Measurements from ENCODE around the gene OSCP1. TPM values are rescaled to one million over a fixed set of nuclear protein-coding genes. Genes with fewer than 3 reads are reported as not detected.

OSCP1 gene
- total RNA-seq, 1 experiment from 2014 or later = 5.5 TPM

DNA sequence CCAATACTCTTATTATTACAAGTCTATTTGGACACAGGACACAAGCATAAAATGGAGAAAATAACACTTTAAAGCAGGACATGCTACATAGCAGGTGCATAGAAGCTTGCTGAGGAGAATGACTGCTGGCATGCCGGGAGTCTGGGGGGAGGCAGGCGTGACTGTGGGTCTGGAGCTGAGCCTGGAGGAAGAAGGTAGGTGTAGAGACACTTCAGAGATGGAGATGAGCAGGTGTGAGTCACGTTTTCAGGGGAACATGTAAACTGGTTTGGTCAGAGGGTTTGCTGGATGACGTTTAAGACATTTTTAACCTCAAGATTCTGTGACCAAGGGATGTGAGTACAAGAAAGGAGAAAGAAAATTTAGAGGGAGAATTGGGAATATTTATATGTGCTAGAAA lies 24.5 kb downstream of the OSCP1 start:
- ChIA-PET CTCF (no interaction called here), POLR2A (no interaction called here)
- BruUV-seq (replicated peaks) = no TSS peak
- Histone ChIP-seq H3K4me3 (ENCODE audit: low read depth in 2 of 2, low read length in 2 of 2) (no peak overlapping the region), H3K9me3 (ENCODE audit: control insufficient read depth, insufficient read depth, low read depth, low read length) (no peaks in the 10 kb centered on the region), H3K27me3 (ENCODE audit: control insufficient read depth, insufficient read depth, low read length) (no peaks in the 10 kb centered on the region), H3K36me3 (ENCODE audit: control insufficient read depth, insufficient read depth, low read length) (no peaks in the 10 kb centered on the region), H3K4me1 (ENCODE audit: control insufficient read depth, insufficient read depth, low read length) (no peaks in the 10 kb centered on the region), H3K27ac (ENCODE audit: low read length) (no peak overlapping the region)
- no peak for TF ChIP-seq TCF7L2 (IDR thresholded peaks at IDR 0.05; ENCODE audit: low read depth, low read length)
- TF ChIP-seq, protein P1, sequence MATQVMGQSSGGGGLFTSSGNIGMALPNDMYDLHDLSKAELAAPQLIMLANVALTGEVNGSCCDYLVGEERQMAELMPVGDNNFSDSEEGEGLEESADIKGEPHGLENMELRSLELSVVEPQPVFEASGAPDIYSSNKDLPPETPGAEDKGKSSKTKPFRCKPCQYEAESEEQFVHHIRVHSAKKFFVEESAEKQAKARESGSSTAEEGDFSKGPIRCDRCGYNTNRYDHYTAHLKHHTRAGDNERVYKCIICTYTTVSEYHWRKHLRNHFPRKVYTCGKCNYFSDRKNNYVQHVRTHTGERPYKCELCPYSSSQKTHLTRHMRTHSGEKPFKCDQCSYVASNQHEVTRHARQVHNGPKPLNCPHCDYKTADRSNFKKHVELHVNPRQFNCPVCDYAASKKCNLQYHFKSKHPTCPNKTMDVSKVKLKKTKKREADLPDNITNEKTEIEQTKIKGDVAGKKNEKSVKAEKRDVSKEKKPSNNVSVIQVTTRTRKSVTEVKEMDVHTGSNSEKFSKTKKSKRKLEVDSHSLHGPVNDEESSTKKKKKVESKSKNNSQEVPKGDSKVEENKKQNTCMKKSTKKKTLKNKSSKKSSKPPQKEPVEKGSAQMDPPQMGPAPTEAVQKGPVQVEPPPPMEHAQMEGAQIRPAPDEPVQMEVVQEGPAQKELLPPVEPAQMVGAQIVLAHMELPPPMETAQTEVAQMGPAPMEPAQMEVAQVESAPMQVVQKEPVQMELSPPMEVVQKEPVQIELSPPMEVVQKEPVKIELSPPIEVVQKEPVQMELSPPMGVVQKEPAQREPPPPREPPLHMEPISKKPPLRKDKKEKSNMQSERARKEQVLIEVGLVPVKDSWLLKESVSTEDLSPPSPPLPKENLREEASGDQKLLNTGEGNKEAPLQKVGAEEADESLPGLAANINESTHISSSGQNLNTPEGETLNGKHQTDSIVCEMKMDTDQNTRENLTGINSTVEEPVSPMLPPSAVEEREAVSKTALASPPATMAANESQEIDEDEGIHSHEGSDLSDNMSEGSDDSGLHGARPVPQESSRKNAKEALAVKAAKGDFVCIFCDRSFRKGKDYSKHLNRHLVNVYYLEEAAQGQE (IDR thresholded peaks at IDR 0.05; ENCODE audit: insufficient read depth in 1 of 2, low read depth in 2 of 2, low read length in 1 of 2) = no peak
- TF ChIP-seq POLR2AphosphoS5 (IDR thresholded peaks at IDR 0.05; ENCODE audit: low read depth, low read length) = no peak
- no peak for TF ChIP-seq SIN3A (IDR thresholded peaks at IDR 0.05; ENCODE audit: borderline replicate concordance, insufficient read depth, low read depth, low read length)
- TF ChIP-seq, protein P2, sequence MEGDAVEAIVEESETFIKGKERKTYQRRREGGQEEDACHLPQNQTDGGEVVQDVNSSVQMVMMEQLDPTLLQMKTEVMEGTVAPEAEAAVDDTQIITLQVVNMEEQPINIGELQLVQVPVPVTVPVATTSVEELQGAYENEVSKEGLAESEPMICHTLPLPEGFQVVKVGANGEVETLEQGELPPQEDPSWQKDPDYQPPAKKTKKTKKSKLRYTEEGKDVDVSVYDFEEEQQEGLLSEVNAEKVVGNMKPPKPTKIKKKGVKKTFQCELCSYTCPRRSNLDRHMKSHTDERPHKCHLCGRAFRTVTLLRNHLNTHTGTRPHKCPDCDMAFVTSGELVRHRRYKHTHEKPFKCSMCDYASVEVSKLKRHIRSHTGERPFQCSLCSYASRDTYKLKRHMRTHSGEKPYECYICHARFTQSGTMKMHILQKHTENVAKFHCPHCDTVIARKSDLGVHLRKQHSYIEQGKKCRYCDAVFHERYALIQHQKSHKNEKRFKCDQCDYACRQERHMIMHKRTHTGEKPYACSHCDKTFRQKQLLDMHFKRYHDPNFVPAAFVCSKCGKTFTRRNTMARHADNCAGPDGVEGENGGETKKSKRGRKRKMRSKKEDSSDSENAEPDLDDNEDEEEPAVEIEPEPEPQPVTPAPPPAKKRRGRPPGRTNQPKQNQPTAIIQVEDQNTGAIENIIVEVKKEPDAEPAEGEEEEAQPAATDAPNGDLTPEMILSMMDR (IDR thresholded peaks at IDR 0.05) = no peak
- intact Hi-C loops (cut with micrococcal nuclease; ENCODE audit: unreplicated experiment) = no loop called here
- DNase-seq (ENCODE audit: low read depth, low spot score) = no peak
- ATAC-seq = no peak
- in situ Hi-C loops (cut with HindIII; ENCODE audit: low pct_unique_long_range_greater_than_20kb, low sequenced_read_pairs) = no loop called here

DNA sequence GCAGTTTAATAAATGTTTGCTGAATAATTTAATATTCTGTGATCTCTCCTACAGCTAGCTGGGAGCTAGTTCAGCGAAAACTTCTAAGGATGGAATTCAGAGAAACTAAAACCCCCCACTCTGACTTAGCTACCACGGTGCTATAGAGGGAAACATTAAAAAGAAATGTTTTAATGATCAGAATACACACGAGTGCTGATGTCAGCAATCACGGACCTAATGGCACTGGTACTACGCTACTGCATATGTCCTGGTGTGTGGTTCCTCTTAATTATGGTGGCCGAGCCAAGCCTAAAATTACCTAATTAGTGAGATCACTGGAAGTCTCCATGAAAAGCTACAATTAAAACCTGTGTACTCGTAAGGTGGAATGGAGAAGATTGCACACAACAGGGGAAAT lies 28.6 kb downstream of the OSCP1 start:
- DNase-seq (ENCODE audit: low read depth, low spot score) = no peak
- no peaks in the 10 kb centered on the region for H3K27me3 ChIP-seq (ENCODE audit: control insufficient read depth, insufficient read depth, low read length)
- no peaks in the 10 kb centered on the region for H3K9me3 ChIP-seq (ENCODE audit: control insufficient read depth, insufficient read depth, low read depth, low read length)
- ChIA-PET POLR2A (no interaction called here), CTCF (interaction anchor here (0.5 to 1.1 kb wide), 3 partner anchors 13 to 79 kb away, joined by 3 to 6 read pairs (median 3); no protein-coding TSS in a partner anchor)
- H3K36me3 ChIP-seq (ENCODE audit: control insufficient read depth, insufficient read depth, low read length) = no peaks in the 10 kb centered on the region
- in situ Hi-C loops (cut with HindIII; ENCODE audit: low pct_unique_long_range_greater_than_20kb, low sequenced_read_pairs) (no loop called here), intact Hi-C loops (cut with micrococcal nuclease; ENCODE audit: unreplicated experiment) (loop anchor here (2.0 to 5.0 kb wide), 2 partner anchors 34 to 79 kb away; partner anchors contain the start of gene STK40)
- no peak overlapping the region for H3K4me3 ChIP-seq (ENCODE audit: low read depth in 2 of 2, low read length in 2 of 2)
- no TSS peak for BruUV-seq (replicated peaks)
- TF ChIP-seq SIN3A (IDR thresholded peaks at IDR 0.05; ENCODE audit: borderline replicate concordance, insufficient read depth, low read depth, low read length) = no peak
- TF ChIP-seq POLR2AphosphoS5 (IDR thresholded peaks at IDR 0.05; ENCODE audit: low read depth, low read length) = no peak
- TF ChIP-seq, protein P1 (IDR thresholded peaks at IDR 0.05; ENCODE audit: insufficient read depth in 1 of 2, low read depth in 2 of 2, low read length in 1 of 2) = no peak
- TF ChIP-seq TCF7L2 (IDR thresholded peaks at IDR 0.05; ENCODE audit: low read depth, low read length) = no peak
- TF ChIP-seq, protein P2 (IDR thresholded peaks at IDR 0.05) = no peak
- H3K4me1 ChIP-seq (ENCODE audit: control insufficient read depth, insufficient read depth, low read length) = peaks cover 3% of the 10 kb centered on the region
- no peak for ATAC-seq
- H3K27ac ChIP-seq (ENCODE audit: low read length) = no peak overlapping the region
